HG03064 (cell line): Measurements from ENCODE around the gene MYO15A.

Experiments used
- ATAC-seq: cut with Tn5 transposase; IDR thresholded peaks from one replicate; pipeline ENCODE4 v1.9.1; 2021; ENCODE audit warnings: low read depth; ENCODE audit not compliant: unreplicated experiment

Gene MYO15A

DNA sequence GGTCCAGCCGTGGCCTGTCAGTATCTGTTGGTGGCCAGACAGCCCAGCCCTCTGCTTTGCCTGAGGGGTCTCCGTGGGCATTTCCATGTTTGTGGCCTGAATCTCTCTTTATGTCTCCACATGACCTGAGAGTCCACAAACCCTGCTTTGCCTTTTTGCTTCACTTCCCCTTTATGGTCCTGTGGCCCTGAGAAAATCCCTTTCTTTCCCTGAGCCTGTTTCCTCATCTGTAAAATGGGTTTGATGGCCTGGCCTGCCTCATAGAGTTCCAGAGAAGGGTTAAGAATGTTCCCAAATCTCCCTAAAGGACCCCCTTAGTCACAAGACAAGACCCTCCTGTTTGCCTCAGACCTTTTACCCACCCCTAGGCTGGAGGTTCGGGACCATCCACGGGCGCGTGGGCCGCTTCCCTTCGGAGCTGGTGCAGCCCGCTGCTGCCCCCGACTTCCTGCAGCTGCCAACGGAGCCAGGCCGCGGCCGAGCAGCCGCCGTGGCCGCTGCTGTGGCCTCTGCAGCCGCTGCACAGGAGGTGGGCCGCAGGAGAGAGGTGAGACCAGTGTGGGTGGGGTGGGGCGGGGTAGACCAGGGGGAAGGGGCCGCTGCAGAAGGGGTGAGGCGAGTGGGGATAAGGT lies 48.9 kb downstream of the MYO15A start:
- no peak for ATAC-seq

DNA sequence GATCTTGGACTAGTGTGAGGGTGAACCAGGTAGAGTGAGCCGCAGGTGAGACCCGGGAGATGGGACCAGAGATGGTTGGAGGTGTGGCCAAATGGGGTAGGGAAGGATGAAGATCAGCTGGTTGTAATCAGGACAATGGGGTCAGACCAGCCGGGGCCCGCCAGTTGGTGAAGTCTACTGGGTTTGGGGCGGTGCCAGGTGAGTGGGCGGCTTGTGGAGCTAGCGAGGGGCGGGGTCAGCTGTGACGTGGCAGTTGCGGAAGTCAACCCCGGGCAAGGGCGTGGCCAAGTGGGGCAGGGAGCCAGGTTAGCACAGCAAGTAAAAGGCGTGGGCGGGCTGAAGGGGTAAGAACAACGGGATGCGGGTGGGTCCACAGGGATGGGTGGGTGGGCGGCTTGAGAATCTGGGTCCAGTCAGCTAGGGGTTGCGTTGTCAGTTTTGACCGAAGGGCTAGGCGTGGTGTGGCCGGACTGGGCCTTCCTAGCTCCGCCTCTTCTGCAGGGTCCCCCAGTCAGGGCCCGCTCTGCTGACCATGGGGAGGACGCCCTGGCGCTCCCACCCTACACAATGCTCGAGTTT lies 49.6 kb downstream of the MYO15A start:
- ATAC-seq: no peak

DNA sequence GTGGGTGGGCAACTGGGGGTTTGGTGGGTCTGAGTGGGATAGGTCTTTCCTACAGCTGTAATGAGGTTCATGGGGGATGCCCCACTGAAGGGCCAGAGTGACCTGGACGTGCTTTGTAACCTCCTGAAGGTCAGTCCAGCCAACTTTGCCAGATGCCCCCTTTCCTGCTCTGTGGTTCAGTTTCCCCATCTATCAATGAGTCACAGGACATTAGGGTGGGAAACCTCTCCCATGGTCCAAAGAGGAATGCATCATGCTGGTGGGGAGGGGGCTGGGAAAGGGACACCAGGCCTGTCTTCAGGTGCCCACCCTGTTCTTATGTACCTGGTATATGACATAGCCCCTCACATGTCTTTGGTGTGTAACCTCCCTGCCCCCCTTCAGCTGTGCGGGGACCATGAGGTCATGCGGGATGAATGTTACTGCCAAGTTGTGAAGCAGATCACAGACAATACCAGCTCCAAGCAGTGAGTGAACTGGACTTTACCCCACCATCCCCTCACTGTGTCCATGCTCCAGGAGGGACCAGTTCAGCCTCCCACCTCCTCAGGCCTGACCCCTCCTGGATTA lies 51.1 kb downstream of the MYO15A start:
- no peak for ATAC-seq

DNA sequence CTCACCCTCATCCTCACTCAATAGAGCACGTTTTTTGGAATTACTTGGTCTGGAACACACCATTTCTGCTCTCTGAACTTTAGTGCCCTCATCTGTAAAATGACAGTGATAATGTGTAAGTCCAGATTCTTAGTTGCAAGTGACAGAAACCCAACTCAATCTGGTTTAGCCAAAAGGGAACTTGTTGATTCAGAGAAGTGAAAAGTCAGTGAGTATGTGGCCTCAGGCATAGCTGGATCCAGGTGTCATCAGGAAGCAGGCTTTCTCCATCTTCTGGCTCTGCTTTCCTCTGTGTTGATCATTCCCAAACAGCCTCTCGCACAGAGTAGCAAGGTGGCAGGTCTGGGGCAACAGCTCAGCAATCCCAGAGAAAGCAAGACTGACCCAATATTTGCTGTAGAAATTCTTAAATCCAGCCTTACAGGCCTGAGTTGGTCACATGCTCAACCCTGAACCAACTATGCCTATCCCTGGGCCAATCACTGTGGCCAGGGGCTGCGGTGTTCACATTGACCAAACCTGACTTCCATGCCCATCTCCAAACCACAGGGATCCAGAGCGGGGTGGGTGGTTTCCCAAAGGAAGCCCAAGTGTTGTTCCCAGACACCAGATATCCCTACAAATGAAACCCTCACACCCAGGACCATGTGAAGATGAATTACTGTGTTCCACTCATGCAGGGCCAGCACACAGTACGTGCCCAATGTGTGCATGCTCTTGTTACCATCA lies 51.7 kb downstream of the MYO15A start:
- ATAC-seq: no peak

DNA sequence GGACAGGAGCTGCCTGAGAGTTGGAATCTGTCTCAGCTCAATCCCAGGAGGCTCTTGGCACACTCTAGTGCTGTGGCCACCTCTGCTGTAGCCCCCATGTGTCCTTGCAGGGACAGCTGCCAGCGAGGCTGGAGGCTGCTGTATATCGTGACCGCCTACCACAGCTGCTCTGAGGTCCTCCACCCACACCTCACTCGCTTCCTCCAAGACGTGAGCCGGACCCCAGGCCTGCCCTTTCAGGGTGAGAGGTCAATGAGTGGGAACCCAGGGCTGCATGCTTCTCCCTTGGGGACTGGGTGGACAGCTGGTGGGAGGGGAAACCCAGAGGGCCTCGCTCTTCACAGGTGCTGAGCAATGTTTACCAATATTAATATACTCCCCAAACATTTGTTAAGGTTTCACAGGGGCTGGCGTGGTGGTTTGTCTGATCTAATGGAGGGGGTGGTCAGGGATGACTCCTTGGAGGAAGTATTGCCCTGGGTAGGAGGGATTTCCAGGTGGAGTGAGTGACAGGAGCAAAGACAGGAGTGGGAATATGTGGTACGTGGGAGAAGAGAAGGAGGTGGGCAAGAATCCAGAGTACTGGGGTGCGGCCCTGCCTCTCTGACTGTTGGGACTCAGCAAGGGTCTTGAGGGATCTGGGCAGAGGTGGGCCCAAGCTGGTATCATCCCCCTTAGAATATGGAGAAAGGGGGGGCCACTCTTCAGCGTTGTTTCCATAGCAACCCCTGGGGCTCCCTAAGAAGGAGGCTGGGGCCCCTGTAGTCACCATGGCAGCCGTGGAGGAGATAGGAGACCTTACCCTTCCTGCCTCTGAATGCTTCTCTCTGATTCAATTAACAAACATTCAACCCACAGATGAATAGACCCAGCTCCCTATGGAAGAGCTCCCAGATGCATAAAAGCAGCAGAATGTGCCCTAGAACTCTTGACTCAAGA lies 52.9 kb downstream of the MYO15A start:
- ATAC-seq: no peak

DNA sequence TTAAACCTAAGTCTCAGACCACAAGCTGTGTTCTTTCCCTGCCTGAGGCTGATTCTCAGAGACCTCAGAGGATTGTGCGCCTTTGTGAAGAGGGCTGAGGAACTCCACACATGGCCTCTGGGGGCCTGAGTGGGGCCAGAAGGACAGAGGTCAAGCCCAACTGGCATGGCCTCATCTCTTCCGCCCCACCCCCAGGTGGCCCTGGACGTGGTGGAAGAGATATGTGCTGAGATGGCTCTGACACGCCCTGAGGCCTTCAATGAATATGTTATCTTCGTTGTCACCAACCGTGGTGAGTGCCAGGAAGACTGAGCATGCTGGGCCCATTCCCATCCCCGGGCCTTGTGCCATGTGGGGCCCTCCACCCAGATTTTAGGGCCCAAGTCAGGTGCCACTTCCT lies 55.0 kb downstream of the MYO15A start:
- no peak for ATAC-seq

DNA sequence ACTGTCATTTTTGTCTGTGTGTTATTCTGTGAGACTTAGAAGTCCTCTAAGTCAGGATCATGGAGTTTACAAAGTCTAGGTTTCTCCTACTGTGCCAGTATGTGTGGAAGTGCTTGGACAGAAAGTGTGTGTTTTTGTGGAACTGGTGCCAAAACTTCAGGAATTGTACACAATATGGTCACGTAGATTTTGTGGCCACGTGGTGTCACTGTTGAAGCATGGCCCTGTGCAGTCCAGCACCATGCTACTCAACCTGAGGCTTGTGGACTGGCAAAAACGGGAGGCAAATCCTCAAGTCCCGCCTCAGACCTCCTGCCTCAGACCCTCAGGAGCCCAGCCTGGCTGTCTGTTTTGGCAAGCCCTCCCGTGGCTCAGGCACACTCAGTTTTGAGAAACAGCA lies 58.3 kb downstream of the MYO15A start:
- ATAC-seq: no peak

DNA sequence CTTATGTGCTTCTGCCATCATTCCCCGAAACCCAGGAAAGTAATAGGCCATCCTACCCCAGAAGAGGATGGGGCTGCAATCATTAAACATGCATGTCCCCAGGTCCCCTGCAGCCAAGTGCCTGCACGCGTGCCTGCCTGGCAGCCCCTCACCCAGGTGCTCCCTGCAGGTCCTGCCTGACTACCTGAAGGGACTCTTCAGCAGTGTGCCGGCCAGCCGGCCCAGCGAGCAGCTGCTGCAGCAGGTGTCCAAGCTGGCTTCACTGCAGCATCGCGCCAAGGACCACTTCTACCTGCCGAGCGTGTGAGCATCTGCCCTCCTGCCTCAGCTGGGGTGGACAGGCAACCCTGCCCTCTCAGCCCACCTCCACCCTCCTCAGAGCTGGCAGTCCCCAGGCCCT lies 58.9 kb downstream of the MYO15A start:
- no peak for ATAC-seq

DNA sequence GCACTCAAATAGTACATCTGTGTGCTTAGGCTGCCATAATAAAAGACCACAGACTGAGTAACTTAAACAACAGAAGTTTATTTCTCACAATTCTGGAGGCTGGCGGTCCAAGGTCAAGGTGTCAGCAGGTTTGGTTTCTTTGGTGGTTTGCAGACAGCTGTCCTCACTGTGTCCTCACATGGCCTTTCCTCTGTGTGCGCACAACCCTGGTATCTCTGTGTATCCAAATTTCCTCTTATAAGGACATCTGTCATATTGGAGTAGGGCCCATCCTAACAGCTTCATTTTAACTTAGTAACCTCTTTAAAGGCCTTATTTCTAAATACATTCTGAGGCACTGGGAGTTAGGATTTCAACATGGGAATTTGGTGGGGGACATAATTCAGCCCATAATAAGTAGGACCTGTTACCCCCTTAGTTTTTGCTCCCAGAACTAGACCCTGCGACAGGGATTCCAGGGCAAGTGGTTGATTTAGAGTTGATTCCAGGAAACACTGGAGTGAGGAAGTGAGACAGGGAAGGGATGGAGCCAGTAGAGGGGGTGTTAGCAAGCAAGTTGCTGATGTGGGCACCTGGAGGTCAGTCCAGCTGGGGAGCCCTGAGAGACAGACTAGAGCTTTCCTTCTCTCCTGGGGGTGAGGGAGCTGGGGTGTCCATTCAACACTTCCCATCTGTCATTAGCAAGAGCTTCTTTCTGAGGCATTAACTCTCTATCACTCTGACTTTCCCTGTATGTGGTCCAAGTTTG lies 64.1 kb downstream of the MYO15A start:
- ATAC-seq: no peak

DNA sequence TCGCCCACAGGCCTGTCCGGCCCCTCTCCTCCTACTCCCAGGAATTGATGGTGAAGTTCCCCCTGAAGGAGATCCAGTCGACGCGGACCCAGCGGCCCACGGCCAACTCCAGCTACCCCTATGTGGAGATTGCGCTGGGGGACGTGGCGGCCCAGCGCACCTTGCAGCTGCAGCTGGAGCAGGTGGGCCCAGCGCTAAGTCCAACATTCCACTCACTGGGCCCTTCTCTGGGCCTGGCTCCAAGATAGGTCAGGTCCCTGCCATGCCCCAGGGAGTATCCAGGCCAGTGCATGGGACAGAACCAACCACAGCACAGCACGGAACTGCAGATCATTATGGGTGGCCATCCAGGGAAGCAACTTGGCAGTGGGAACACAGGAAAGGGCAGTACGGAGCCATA lies 65.2 kb downstream of the MYO15A start:
- ATAC-seq: no peak

DNA sequence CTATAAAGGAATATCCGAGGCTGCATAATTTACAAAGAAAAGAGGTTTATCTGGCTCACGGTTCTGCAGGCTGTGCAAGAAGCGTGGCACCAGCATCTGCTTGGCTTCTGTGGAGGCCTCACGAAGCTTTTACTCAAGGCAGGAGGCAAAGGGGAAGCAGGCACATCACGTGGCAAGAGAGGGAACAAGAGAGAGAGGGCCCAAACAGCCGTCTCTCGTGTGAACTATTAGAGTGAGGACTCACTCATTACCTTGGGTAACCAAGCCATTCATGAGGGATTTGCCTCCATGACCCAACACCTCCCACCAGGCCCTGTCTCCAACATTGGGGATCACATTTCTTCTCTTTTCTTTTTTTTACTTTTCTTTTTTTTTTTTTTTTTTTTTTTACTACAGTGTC lies 67.6 kb downstream of the MYO15A start:
- no peak for ATAC-seq

DNA sequence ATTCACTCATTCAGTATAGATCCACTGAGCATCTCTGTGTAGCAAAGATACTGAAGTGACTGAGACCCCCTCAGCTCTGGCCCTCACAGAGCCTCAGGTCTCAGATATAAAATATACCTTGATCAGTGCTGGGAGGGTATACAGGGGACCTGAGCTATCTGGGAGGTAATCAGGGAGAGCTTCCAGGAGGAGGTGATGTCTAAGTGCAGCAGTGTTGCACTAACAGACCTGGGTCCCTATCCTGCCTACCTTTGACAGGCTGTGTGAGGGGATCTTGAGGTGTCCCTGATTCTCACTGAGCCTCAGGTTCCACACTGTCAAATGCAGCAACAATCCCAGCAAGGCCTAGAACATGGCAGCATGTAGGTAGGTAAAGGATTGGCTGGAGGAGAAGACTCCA lies 68.6 kb downstream of the MYO15A start:
- no peak for ATAC-seq

DNA sequence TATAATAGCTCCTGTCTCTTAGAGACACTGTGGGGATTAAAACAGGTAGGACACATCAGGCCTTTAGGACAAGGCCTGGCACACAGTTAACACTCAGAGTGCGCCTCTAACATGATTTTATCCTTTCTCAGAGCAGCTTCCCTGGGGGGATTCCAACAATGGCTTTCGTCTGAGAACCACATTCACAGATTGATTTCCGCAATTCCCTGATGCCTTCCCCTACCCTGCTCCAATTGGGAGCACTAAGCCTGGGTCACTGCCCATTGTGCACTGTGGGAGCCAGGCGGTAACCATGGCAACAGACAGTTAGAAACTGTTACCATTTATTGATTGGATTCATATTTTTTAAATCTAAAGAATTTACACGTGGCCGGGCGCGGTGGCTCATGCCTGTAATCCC lies 69.2 kb downstream of the MYO15A start:
- ATAC-seq: no peak

DNA sequence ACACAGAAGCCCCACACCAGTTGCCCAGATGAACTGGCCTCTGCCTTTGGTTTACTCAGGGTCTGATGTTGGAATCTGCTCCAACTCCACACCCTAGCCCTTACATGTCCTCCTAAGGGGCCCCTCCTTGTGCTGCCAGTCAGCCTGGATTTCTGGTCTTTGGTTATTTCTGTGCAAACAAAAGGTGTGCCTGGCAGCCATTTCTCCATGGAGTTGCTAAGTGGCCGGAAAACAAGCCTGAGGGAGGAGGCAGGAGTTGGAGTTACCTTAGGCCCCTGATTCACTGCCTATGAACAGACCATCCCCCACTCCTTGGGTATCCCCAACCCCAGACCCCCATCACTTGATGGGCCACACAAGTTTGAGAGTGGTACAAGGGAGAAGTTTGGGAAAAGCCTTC lies 70.6 kb downstream of the MYO15A start:
- ATAC-seq: no peak

DNA sequence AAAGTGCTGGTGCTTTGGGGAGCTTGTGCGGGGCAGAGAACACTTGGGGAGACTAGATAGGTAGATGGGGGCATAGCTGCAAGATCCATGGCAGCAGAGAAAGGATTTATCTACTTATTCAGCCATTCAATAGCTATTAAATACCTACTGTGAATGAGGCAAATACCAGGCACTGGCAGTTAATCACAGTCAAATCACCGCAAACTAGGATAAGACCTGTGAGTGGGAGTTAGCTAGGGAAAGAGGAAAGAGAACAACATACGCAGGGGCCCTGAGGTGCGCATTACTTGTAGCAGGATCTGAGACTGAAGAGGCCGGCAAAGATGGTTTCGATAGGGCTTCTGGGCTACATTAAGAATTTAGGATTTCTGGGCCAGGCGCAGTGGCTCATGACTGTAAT lies 71.2 kb downstream of the MYO15A start:
- ATAC-seq: no peak

DNA sequence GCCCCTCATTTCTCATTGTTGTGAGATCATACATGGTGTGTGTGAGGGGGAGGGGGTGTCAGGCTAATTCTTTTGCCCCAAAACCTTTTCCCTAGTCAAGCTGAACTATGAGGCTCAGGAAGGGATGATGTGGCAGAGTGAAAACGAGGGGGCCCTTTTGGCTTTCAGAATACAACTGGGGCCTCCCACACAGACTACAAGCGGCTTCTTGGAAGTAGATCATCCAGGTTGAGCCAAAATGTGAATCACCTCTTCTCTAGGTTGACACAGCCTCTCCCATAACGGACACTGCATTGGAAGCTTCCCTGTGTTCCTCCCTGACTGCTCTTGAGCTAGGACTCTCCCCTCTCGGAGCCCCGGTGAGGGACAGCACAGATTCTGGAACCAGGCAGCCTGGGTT lies 72.8 kb downstream of the MYO15A start:
- ATAC-seq: no peak

DNA sequence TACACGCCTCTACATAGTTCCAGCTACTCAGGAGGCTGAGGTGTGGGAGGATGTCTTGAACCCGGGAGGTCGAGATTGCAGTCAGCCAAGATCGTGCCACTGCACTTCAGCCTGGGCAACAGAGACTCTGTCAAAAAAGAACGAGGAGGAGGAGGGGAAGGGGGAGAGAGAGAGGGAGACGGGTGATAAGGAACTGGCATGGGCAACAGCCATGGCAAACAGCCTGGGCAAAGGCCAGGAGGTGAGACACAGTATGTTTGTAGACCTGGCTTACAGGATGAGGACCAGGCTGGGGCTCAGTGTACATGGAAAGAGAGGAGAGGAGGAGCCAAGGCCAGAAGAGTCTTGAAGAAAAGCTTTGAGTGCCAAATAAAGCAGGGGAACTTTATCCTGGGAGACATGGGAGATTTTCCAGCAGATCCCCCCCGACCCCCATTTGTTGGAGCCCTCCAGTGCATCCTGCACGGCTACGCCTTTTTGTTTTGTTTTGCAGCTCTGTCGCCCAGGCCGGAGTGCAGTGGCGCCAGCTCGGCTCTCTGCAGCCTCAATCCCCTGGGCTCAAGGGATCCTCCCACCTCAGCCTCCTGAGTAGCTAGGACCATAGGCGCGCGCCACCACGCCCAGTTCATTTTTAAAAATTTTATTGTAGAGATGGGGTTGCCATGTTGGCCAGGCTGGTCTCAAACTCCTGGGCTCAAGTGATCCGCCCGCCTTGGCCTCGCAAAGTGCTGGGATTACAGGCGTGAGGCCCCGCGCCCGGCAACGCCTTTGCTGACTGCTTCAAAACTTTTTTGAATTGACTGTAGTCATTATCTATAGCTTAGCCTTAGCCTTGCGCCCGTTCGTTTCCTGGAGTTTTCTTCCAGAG lies 73.8 kb downstream of the MYO15A start:
- no peak for ATAC-seq

DNA sequence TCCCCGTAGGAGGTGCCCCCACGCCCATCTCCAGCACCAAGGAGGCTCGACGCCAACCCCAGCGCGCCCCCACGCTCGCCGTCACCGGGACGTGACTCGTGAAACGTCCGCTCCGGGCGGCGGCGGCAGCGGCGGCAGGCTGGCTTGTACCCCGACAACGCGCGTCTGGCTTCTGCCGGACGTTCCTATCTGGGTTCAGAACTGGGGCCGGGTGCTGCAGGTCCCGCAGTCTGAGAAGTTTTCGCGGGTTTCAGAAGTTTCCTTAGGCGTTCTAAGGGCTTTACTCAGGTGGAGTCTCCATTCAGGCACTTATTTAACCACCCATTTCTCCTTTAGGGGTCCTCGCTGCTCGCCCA lies 74.4 kb downstream of the MYO15A start:
- peak; percentile 44 for ATAC-seq
